ENCODE measurements around the gene CKS1B. TPM values are rescaled to one million over a fixed set of nuclear protein-coding genes. Genes with fewer than 3 reads are reported as not detected.

The CKS1B gene
- total RNA-seq, 1 experiment from 2014 or later: 258 TPM

DNA sequence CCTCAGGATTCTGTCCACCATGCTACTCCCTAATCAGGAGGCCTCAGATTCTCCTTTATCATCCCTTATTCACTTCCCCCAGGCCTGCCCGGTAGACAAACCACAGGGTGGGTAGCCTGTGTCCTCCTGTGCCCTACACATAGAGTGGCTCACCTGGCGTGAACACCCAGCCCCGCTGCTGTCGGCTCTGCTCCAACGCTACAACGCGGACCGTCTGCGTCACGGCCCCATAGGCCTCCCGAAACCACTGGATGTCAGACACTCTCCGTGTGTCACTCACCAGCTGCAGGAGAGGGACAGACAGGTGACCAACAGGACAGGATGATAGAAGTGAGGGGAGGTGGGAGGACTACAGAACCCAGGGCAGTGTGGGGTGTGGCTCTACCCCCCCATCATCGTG is 48.3 kb upstream of the CKS1B start:
- CTCF ChIA-PET: interaction anchor here (1.1 kb wide), 1 partner anchor 11 kb away, joined by 3 read pairs; the partner anchor contains the start of gene PMVK
- Mint-ChIP-seq H3K4me1 (no peaks in the 10 kb centered on the region), H3K27me3 (ENCODE audit: low read depth) (no peaks in the 10 kb centered on the region), H3K27ac (peak overlapping the region; percentile 50; the same call in 1 of the 2 replicates), H3K4me3 (no peak overlapping the region), H3K9me3 (no peaks in the 10 kb centered on the region), H3K36me3 (peaks cover 19% of the 10 kb centered on the region)
- ATAC-seq: no peak
- DNase-seq (ENCODE audit: low spot score): no peak
- POLR2A ChIA-PET: interaction anchor here (1.1 kb wide), 1 partner anchor 10 kb away, joined by 3 read pairs; the partner anchor contains the start of gene PMVK
- 0 out of 2 replicates have a peak, but pooled peaks have one; percentile 15 for TF ChIP-seq ZNF317 (CRISPR knock-in tag; IDR thresholded peaks at IDR 0.05; ENCODE audit: borderline replicate concordance, low read depth)
- TF ChIP-seq ATF1 (CRISPR knock-in tag; IDR thresholded peaks at IDR 0.05): no peak

DNA sequence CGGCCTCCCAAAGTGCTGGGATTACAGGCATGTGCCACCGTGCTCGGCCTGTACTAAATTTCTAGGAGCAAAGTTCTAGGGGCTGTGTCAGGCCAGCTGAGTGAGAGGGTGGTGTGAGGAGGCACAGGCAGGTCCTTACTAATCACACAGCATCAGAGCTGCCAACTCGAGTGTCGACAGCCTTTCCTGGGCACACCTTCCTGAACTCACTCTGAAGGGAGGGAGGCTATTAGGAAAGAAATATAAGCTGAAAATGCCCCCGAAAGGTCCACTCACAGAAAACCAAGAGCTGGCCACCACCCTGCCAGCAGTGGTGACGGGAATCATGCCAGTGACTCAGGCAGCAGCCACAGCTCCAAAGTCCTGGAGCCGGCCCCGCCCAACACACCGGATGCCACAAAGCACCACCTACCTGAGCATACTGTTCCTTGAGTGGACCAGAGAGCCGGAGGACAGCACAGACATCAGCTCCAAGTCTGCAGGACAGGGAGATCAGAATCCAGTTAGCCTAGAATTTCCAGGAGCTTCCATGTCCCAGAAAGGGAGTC is 42.5 kb upstream of the CKS1B start:
- no peak for ATAC-seq
- H3K9me3 Mint-ChIP-seq: no peaks in the 10 kb centered on the region
- peak; percentile 29 for TF ChIP-seq GABPB1 (CRISPR knock-in tag; IDR thresholded peaks at IDR 0.05)
- TF ChIP-seq, protein P1, sequence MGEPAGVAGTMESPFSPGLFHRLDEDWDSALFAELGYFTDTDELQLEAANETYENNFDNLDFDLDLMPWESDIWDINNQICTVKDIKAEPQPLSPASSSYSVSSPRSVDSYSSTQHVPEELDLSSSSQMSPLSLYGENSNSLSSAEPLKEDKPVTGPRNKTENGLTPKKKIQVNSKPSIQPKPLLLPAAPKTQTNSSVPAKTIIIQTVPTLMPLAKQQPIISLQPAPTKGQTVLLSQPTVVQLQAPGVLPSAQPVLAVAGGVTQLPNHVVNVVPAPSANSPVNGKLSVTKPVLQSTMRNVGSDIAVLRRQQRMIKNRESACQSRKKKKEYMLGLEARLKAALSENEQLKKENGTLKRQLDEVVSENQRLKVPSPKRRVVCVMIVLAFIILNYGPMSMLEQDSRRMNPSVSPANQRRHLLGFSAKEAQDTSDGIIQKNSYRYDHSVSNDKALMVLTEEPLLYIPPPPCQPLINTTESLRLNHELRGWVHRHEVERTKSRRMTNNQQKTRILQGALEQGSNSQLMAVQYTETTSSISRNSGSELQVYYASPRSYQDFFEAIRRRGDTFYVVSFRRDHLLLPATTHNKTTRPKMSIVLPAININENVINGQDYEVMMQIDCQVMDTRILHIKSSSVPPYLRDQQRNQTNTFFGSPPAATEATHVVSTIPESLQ (CRISPR knock-in tag; IDR thresholded peaks at IDR 0.05): no peak
- TF ChIP-seq, protein P2, sequence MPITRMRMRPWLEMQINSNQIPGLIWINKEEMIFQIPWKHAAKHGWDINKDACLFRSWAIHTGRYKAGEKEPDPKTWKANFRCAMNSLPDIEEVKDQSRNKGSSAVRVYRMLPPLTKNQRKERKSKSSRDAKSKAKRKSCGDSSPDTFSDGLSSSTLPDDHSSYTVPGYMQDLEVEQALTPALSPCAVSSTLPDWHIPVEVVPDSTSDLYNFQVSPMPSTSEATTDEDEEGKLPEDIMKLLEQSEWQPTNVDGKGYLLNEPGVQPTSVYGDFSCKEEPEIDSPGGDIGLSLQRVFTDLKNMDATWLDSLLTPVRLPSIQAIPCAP (CRISPR knock-in tag; IDR thresholded peaks at IDR 0.05): no peak
- TF ChIP-seq HMGA2 (CRISPR knock-in tag; IDR thresholded peaks at IDR 0.05): no peak
- peaks cover 3% of the 10 kb centered on the region; the same call in 1 of the 2 replicates for H3K27me3 Mint-ChIP-seq (ENCODE audit: low read depth)
- peaks cover 8% of the 10 kb centered on the region for H3K36me3 Mint-ChIP-seq
- peaks cover 4% of the 10 kb centered on the region for H3K4me1 Mint-ChIP-seq
- H3K27ac Mint-ChIP-seq: no peak overlapping the region
- CTCF ChIA-PET: interaction anchor here (0.8 to 1.6 kb wide), 3 partner anchors 12 to 385 kb away, joined by 3 to 5 read pairs (median 3); partner anchors contain the start of gene PBXIP1
- H3K4me3 Mint-ChIP-seq: no peak overlapping the region
- no peak for DNase-seq (ENCODE audit: low spot score)
- POLR2A ChIA-PET: interaction anchor here (0.5 kb wide), 1 partner anchor 15 kb away, joined by 7 read pairs; no protein-coding TSS in a partner anchor

DNA sequence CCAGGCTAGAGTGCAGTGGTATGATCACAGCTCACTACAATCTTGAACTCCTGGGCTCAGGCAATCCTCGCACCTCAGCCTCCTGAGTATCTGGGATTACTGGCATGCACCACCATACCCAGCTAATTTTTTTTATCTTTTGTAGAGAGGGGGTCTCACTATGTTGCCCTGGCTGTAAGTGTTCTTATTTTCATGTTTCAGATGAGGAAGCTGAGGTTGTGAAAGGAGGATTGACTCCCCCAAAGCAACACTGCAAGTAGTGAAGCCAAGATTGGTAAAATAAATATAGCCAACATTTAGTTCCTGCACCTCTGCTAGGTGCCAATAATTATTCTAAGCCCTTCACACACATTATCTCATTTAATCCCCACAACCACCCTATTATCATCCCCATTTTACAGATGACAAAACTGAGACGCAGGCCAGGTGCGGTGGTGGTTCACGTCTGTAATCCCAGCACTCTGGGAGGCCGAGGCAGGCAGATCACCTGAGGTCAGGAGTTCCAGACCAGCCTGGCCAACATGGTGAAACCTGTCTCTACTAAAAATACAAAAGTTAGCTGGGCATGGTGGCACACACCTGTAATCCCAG is 40.0 kb upstream of the CKS1B start:
- H3K4me1 Mint-ChIP-seq: peaks cover 12% of the 10 kb centered on the region
- ChIA-PET POLR2A (no interaction called here), CTCF (interaction anchor here (1.5 kb wide), 1 partner anchor 127 kb away, joined by 3 read pairs; no protein-coding TSS in a partner anchor)

More for the DNA sequence above, 40.0 kb upstream of the CKS1B start:
- no peak overlapping the region for H3K27ac Mint-ChIP-seq
- no peak for ATAC-seq
- no peak for TF ChIP-seq ZNF416 (CRISPR knock-in tag; IDR thresholded peaks at IDR 0.05)
- TF ChIP-seq CBFB (CRISPR knock-in tag; IDR thresholded peaks at IDR 0.05; ENCODE audit: low read depth): no peak
- no peak for TF ChIP-seq ZNF317 (CRISPR knock-in tag; IDR thresholded peaks at IDR 0.05; ENCODE audit: borderline replicate concordance, low read depth)
- no peak for TF ChIP-seq NFATC4 (CRISPR knock-in tag; IDR thresholded peaks at IDR 0.05)
- no peak for TF ChIP-seq EMX1 (CRISPR knock-in tag; IDR thresholded peaks at IDR 0.05)
- TF ChIP-seq, protein P3, sequence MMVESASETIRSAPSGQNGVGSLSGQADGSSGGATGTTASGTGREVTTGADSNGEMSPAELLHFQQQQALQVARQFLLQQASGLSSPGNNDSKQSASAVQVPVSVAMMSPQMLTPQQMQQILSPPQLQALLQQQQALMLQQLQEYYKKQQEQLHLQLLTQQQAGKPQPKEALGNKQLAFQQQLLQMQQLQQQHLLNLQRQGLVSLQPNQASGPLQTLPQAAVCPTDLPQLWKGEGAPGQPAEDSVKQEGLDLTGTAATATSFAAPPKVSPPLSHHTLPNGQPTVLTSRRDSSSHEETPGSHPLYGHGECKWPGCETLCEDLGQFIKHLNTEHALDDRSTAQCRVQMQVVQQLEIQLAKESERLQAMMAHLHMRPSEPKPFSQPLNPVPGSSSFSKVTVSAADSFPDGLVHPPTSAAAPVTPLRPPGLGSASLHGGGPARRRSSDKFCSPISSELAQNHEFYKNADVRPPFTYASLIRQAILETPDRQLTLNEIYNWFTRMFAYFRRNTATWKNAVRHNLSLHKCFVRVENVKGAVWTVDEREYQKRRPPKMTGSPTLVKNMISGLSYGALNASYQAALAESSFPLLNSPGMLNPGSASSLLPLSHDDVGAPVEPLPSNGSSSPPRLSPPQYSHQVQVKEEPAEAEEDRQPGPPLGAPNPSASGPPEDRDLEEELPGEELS (CRISPR knock-in tag; IDR thresholded peaks at IDR 0.05): no peak
- TF ChIP-seq TEAD1 (CRISPR knock-in tag; IDR thresholded peaks at IDR 0.05): no peak
- TF ChIP-seq, protein P1 (CRISPR knock-in tag; IDR thresholded peaks at IDR 0.05): no peak
- no peak overlapping the region for H3K4me3 Mint-ChIP-seq
- no peaks in the 10 kb centered on the region; the same call in 1 of the 2 replicates for H3K36me3 Mint-ChIP-seq
- DNase-seq (ENCODE audit: low spot score): no peak
- peaks cover 3% of the 10 kb centered on the region; the same call in 1 of the 2 replicates for H3K27me3 Mint-ChIP-seq (ENCODE audit: low read depth)
- no peaks in the 10 kb centered on the region for H3K9me3 Mint-ChIP-seq
